Putamen (tissue), 1 donor: ENCODE data around the gene NLGN3.

Experiments used
- DNase-seq: peaks from one replicate; pipeline ENCODE4 v3.0.0-alpha.2; 2016; ENCODE audit warnings: low spot score

The NLGN3 gene

DNA sequence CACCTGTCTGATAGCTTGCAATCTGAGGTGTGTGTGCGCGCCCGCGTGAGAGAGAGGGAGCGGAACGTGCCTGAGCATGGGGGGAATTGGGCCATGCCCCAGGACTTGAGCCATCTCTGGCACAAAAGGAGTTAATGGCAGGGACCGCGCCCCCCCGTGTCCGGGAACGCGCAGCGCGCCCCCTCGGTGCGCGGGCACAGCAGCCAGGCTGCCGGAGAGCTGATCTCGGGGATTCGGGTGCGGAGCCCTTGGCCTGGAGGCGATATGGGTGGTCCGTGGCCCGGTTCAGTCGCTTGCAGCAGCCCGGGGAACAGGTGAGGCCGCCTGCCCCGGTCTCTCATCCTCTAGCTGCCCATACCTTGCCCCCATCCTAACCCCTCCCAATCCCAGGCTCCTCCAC is at the start of gene NLGN3:
NLGN3 (plus strand) TSS at position 191 of the 400 bp plus-strand sequence. CDS start 2,909 bp downstream, outside the sequence.
- DNase-seq = no peak

DNA sequence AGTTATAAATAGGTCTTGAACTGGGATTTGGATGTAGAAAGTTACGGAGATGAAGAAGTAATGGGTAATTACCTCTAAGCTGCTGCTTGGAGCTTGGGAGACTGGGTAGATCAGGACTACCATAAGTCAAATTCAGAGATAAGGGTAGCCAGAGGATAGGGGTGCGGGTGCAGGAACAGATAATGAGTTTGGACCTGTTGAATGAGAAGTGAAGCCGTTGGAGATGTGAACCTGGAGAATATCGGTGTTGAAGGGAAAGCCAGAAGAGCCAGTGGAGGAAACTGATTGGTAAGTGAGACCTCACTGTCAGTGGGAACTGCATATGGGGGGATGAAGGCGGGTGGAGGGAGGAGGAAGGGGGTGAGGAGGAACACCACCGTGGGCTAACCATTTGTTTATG is 49.6 kb upstream of the NLGN3 start:
- no peak for DNase-seq

DNA sequence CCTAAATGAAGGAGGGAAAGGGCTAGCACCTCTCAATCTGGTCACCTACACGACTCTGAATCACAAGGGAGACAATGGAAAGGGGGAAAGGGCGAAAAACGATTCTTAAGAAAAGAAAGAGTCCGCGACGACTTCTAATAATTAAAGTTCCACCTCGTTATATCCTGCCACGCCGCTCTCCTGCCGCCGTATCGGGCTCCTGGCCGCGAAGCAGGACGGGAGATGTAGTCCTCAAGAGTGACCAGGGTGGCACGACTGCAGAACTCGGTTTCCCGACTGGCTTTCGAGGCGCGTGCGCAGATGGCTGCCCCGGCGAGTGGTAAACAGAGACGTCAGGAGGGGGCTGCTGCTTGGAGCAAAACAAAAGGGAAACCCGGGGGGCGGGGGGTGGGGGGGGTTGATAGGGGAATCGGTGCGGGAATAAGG is 49.1 kb upstream of the NLGN3 start, which contains the start of gene FOXO4:
FOXO4 (plus strand) TSS at position 297 of the 426 bp plus-strand sequence. CDS start 678 bp downstream, outside the sequence.
- peak; percentile 91 for DNase-seq

DNA sequence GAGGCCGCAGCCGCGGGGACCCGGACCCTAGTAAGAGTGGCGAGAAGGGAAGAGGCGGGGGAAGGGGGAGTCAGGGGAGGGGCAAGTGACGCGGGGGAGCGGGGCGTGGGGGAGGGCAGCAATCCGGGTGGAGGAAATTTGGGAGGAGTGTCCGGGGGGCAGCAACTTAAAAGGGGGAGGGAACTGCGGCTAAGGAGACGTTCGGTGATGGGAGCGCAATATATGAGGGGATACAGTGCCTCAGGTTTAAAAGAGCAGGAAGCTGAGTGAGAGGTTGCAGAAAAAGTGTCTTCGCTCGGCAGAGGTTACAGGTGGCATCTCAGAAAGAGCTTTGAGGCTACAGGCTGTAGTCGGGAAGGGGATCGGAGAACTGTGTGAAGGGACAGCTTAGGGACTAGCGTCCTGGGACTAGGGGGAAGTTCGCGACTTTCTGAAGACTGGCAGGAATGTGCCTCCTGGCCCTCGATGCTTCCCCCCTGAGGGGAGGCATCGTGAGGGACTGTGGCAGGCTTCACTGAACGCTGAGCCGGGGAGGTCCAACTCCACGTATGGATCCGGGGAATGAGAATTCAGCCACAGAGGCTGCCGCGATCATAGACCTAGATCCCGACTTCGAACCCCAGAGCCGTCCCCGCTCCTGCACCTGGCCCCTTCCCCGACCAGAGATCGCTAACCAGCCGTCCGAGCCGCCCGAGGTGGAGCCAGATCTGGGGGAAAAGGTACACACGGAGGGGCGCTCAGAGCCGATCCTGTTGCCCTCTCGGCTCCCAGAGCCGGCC is 48.5 kb upstream of the NLGN3 start:
- DNase-seq = no peak

DNA sequence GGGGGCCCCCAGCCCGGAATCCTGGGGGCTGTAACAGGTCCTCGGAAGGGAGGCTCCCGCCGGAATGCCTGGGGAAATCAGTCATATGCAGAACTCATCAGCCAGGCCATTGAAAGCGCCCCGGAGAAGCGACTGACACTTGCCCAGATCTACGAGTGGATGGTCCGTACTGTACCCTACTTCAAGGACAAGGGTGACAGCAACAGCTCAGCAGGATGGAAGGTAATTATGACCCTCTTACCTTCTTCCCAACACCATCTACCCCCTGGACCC is 47.9 kb upstream of the NLGN3 start:
- DNase-seq = no peak

DNA sequence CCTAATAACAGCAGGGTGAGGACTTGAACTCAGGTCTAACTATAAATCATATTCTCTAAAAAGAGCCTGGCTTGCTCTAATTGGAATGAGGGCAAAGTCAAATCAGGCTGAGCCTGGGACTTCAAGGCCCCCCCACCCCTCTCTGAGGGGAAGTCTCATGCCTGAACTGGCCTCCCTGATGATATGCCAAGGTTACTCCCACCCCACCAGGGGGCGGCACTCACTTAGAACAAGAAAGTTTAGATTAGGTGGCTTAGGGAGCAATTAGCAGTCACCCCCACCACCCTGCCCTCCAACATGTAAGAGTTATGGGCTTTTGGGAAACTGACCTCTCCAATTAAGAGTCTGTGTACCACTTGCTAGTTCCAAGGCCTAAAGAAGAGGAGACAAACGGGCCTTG is 46.3 kb upstream of the NLGN3 start:
- DNase-seq = peak; percentile 39

DNA sequence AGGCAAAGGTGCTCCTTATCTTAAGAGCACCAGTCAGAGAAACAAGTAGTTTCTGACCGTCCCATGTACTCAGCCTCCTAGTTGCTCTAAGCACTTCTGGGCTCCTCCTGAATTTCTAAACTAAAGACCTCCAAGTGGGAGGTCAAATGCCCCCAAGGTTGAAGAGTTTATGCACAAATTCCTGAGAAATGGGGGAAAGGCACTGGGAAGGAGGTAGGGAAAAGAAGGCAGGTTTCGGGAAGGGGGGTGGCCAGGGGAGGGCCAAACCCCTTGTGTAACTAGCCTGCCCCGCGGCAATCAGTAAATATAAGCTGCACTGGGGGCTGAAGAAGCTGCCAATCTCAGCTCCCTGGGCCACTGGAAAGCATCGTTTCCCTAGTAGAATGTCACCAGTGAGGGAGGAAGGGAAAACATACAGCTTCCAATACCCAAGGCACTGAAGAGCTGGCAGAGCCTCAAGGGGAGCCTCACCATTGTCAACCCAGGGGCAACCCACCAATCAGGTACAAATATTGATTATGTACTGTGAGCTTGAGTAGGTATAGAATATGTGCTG is 45.6 kb upstream of the NLGN3 start:
- no peak for DNase-seq

DNA sequence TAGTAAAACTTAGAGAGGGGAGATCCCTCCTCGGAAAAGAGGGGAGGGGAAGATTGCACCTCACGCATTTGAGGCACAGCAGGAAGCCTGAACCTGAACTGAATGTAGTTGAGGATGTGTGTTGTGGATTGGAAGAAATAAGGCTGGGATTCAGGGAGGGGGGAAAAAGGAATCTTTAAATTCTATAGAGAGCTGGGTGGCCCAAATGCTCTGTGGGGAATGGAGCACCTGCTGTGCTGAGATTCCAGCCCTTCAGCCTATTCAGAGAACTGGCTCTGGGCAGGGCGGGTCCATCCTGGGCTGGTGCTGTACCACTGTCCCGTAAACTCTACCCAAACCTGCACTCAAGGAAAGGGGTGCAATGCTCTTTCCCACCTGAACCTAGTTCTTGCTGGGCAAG is 44.9 kb upstream of the NLGN3 start:
- no peak for DNase-seq

DNA sequence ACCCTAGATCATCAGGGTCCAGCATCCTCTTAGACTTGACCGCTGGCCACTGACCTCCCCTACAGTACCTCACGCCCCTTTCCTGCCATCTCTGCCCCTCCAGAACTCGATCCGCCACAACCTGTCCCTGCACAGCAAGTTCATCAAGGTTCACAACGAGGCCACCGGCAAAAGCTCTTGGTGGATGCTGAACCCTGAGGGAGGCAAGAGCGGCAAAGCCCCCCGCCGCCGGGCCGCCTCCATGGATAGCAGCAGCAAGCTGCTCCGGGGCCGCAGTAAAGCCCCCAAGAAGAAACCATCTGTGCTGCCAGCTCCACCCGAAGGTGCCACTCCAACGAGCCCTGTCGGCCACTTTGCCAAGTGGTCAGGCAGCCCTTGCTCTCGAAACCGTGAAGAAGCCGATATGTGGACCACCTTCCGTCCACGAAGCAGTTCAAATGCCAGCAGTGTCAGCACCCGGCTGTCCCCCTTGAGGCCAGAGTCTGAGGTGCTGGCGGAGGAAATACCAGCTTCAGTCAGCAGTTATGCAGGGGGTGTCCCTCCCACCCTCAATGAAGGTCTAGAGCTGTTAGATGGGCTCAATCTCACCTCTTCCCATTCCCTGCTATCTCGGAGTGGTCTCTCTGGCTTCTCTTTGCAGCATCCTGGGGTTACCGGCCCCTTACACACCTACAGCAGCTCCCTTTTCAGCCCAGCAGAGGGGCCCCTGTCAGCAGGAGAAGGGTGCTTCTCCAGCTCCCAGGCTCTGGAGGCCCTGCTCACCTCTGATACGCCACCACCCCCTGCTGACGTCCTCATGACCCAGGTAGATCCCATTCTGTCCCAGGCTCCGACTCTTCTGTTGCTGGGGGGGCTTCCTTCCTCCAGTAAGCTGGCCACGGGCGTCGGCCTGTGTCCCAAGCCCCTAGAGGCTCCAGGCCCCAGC is 43.8 kb upstream of the NLGN3 start:
- DNase-seq = no peak

DNA sequence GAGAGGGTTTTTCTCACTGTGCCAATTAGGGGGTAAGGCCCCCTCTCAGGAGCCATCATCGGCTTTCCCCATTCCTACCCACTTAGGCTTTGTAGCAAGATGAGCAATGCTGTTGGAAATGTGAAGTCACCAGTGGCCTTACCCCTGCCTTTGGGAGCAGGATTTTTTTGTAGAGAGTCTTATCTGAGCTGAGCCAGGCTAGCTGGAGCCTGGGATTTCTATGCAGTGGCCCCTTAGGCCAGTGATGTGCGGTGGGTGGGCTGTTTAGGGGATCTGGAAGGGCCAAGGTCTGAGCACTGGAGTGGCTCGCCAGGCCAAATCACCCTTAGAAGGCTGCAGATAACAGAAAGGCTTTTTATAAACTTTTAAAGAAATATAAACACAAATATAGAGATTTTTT is 42.3 kb upstream of the NLGN3 start:
- no peak for DNase-seq

DNA sequence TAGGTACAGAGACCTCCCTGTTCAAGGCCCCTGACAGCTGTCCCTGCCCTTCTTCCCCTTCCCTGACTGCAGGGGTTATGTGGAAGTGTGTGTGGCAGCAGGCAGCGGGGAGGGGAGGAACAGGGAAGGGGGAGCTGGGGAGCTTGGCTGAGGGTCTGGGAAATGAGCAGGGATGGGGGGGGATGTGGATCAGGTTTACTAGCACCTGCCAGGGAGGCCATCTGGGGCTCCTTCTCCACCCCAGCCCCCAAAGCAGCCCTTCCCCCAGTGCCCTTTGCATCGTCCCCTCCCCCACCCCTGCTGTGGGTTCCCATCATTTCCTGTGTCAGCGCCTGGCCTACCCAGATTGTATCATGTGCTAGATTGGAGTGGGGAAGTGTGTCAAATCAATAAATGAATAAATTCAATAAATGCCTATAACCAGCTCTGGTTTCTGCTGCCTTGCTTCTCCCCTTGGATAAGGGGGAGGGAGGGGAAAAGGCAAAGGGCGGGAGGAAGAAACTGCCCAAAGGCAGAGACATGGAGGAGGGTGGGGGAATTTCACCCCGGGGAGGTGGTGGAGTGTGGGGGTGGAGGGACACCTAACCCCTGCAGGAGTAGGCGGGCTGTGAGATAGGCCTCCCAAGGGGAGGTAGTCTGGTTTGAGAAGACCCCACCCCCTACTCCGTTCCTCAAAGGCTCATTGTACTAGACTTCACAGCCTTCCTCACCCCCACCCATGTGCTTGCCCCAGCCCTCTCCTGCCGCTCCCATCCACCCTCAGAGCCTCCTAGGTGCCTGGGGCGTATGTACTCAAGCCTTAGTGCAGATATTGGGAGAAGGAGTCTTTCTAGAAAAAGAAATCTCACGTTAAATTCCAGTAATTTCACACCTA is 41.3 kb upstream of the NLGN3 start:
- DNase-seq = no peak

DNA sequence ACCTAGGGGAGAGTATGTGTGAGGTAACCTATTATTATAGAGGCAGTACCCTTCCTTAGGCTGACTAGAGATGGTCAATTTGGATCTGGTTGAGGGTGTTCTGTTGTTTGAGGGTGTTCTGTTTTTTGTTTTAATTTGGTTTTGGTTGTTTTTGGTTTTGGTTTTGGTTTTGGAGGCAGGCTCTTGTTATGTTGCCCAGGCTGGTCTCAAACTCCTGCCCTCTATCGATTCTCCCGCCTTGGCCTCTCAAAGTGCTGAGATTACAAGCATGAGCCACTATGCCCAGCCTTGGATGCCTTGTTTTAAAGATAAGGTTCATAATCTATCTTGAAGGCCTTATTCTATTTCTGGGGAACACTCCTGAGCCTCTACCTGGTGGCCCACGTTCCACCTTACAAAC is 39.0 kb upstream of the NLGN3 start:
- no peak for DNase-seq

DNA sequence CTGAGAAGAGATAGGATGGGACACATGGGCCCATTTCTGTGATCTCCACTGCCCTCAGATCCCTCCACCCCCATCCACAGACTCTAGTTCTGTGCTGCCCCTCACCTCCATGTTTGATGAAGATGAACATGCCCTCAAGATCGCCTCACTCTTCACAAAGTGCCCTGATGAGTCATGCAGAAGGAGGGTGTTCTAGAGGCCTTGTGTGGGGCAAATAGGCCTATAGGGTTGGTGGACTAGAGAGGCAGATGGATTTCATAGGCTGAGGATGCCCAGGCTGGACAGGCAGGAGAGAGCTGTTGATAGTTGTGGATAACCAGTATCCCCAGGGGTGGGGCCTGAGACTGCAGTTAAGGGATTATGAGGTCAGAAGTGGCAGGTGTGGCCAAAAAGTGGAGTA is 38.2 kb upstream of the NLGN3 start, which contains the start of gene CXorf65:
CXorf65 (minus strand) TSS at position 314 of the 400 bp plus-strand sequence; CDS start at position 130, 184 bp downstream.
- no peak for DNase-seq

DNA sequence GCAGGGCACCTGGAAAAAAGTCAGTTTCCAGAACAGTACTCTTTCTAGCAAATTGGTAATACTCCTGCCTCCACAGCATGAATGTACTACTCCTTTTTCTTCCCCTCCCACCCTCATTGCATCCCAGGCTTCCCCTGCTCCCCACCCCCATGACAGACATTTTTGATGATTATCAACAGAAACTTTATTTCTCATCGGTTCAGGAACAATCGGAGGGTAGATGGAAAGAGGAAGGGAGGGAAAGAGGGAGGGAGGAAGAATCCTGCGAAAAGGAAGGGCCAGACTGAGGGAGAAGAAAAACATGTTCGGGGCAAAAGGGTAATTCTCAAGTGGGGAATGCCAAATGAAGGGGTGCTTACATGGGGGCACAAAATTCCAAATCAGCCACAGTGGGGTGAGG is 37.4 kb upstream of the NLGN3 start:
- no peak for DNase-seq

DNA sequence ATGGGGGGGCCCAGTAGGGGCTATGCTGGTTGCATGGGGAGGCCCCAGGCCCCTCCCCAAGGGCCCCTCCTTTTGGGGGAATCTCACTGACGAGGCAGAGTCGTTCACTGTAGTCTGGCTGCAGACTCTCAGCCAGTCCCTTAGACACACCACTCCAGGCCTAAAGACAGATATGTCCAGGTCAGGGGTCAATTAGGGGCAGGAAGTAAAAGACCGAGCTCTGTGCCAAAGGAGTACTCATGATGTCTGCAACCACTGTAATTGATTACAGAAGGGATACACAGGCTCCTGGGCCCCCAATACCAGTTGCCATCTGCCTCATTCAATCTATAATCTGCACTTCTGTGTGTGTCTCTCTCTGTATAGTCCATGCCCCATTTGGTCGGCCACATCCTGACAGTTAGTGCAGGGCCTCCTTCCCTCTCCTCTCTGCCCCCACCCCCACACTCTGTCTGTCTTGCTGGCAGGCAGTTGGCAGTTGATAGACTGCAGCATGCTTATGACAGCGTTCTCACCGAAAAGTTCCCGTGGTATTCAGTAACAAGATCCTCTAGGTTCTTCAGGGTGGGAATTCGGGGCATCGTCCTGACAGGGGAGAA is 36.8 kb upstream of the NLGN3 start:
- DNase-seq = no peak

DNA sequence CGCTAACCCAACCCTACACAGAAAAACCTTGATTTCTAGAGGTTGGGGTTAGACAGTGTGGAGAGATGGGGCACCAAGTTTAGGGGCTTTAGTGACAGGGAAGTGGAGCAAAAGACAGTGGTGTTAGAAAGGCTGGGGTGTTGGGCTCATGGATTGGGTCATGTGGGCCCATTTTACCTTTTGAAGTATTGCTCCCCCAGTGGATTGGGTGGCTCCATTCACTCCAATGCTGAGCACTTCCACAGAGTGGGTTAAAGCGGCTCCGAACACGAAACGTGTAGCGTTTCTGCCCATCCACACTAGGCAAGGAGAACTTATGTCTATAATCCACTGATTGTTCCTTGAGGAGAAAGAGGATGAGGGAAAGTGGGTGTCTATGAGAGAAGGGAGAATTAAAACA is 35.6 kb upstream of the NLGN3 start:
- no peak for DNase-seq

DNA sequence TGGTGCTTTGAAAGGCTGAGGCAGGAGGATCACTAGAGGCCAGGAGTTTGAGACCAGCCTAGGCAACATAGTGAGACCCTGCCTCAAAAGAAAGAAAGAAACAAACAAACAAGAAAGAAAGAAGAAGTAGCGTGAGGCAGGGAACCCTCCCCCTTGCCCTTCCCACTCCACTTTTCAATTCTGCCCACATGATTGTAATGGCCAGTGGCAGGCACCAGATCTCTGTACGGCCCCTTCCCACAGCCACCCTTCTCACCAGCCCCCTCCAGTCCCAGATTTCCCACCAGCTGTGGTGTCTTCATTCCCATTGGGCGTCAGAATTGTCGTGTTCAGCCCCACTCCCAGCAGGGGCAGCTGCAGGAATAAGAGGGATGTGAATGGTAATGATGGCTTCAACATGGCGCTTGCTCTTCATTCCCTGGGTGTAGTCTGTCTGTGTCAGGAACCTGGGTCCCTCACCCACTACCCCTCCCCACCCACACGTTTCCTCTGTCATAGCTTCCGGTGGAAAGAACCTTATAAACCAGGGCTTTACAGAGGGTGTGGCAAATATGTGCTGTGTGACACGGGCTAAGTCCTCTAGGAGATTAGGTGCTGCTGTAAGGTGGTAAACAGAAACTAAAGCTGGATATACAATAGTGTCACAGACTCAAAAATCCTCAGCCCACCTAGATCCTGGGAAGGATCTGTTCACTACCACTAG is 33.3 kb upstream of the NLGN3 start, which contains the start of gene IL2RG:
IL2RG (minus strand) TSS at position 437 of the 703 bp plus-strand sequence; CDS start at position 399, 38 bp downstream.
- no peak for DNase-seq

DNA sequence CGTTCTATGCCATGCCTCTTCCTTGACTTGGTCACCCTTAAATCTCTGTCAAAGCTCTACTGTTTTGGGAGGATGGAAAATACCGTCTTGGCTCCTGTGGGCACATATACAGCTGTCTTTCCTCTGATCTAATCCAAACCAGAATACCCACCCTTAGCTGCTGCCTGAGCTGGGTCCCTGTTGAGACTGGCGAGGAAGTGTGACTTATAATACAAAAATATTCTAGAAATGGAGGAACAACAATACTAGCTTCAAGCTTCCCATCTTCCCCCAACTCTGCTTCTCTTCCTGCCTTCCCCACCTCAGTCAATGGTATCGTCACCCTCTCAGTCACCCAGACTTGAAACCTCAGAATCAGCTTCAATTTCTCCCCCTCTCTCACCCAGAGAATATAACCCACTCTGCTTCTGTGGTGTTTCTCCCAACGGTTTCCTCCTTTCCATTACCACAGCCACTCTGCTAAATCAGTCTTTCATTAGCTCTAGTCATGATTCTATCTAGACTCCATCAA is 32.7 kb upstream of the NLGN3 start:
- no peak for DNase-seq

DNA sequence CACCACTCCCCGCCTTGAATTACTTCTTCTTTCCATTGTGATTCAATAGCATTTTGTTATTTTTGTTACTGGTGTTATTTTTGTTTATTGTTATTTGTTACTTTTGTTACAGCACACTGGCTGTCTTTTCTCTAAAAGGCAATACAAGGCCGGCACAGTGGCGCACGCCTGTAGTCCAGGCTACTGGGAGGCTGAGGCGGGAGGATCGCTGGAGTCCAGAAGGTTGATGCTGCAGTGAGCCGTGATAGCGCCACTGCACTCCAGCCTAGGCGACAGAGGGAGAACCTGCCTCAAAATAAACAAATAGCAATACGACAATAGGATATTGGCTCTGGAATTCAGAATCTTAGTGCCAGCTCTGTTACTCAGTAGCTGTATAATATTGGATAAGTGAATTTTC is 27.3 kb upstream of the NLGN3 start:
- no peak for DNase-seq
